ENCODE data around the gene UST.

DNA sequence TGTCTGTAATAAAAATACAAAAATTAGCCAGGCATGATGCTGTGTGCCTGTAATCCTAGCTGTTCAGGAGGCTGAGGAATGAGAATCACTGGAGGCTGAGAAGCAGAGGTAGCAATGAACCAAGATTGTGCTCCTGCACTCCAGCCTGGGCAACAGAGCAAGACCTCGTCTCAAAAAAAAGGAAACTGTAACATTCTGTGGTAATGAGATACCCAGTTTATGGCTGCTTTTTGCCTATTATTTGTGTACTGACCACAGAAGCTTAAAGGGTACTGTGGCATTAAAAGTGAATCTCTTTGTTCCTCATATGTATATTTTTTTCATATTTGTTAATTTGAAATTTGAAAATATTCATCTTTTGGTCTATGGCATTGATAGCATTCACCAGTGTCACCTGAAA lies 185.4 kb downstream of the UST start:
- TF ChIP-seq EZH2 (IDR thresholded peaks at IDR 0.05; ENCODE audit: borderline replicate concordance) (no peak), EZH2phosphoT487 (IDR thresholded peaks at IDR 0.05; ENCODE audit: low read depth, severe bottlenecking, unreplicated experiment) (no peak)
- TF ChIP-seq, protein P1, sequence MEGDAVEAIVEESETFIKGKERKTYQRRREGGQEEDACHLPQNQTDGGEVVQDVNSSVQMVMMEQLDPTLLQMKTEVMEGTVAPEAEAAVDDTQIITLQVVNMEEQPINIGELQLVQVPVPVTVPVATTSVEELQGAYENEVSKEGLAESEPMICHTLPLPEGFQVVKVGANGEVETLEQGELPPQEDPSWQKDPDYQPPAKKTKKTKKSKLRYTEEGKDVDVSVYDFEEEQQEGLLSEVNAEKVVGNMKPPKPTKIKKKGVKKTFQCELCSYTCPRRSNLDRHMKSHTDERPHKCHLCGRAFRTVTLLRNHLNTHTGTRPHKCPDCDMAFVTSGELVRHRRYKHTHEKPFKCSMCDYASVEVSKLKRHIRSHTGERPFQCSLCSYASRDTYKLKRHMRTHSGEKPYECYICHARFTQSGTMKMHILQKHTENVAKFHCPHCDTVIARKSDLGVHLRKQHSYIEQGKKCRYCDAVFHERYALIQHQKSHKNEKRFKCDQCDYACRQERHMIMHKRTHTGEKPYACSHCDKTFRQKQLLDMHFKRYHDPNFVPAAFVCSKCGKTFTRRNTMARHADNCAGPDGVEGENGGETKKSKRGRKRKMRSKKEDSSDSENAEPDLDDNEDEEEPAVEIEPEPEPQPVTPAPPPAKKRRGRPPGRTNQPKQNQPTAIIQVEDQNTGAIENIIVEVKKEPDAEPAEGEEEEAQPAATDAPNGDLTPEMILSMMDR (IDR thresholded peaks at IDR 0.05; ENCODE audit: poor library complexity): no peak
